ENCODE measurements around the gene LHX8.

DNA sequence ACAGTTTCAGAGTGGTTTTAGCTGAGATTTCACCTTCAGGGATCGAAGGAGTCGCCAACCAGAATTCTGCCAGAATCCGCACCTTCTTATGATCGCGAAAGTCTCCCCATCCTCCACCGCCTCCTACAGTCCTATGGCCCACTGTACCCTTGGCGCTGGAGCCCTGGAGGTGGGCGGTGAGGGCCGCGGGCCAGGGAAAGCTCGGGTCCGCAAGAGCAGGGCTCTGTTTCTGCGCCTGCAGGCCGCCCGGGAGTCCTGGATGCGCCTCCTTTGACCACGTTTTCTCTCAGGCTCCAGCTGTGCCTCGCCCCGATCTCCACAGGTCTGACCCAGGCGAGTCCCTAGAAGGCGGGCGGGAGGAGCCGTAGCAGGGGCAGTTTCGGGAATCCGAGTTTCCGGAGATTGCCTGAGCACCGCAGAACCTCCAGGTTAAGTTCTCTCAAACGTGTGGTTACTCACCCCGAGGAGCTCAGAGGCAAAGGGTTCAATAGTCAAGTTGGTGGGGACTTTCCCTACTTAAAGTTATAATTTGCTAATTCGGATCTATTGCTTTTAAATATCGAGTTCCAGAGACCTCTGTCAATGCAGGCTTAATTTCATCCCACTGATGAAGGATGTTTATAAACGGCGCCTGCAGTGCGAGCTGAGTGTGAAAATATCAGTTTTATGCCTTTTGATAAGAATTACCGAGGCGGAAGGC lies 3.2 kb upstream of the LHX8 start:
- TF ChIP-seq, protein P1, sequence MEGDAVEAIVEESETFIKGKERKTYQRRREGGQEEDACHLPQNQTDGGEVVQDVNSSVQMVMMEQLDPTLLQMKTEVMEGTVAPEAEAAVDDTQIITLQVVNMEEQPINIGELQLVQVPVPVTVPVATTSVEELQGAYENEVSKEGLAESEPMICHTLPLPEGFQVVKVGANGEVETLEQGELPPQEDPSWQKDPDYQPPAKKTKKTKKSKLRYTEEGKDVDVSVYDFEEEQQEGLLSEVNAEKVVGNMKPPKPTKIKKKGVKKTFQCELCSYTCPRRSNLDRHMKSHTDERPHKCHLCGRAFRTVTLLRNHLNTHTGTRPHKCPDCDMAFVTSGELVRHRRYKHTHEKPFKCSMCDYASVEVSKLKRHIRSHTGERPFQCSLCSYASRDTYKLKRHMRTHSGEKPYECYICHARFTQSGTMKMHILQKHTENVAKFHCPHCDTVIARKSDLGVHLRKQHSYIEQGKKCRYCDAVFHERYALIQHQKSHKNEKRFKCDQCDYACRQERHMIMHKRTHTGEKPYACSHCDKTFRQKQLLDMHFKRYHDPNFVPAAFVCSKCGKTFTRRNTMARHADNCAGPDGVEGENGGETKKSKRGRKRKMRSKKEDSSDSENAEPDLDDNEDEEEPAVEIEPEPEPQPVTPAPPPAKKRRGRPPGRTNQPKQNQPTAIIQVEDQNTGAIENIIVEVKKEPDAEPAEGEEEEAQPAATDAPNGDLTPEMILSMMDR (IDR thresholded peaks at IDR 0.05; ENCODE audit: low read depth, low read length, poor library complexity, severe bottlenecking): no peak
- no peak for TF ChIP-seq EZH2phosphoT487 (IDR thresholded peaks at IDR 0.05; ENCODE audit: borderline replicate concordance, low read length)
